ENCODE results near the gene CES4A. TPM values are rescaled to one million over a fixed set of nuclear protein-coding genes. Genes with fewer than 3 reads are reported as not detected.

CES4A gene
- total RNA-seq, 1 experiment from 2014 or later: 0.61 TPM

GRCh38 chr16:67011274-67011673 is 22.9 kb downstream of the CES4A start:
- H3K27ac Mint-ChIP-seq: no peak overlapping the region
- peaks cover 65% of the 10 kb centered on the region for H3K27me3 Mint-ChIP-seq (ENCODE audit: low read depth)
- ChIA-PET CTCF (interaction anchor here (1.0 to 4.1 kb wide), 4 partner anchors 21 to 187 kb away, joined by 3 to 53 read pairs (median 4); no protein-coding TSS in a partner anchor), POLR2A (no interaction called here)
- DNase-seq (ENCODE audit: low spot score) (no peak), ATAC-seq (no peak)
- no peak for TF ChIP-seq ZBTB21 (CRISPR knock-in tag; IDR thresholded peaks at IDR 0.05; ENCODE audit: borderline replicate concordance)
- TF ChIP-seq USF1 (CRISPR knock-in tag; IDR thresholded peaks at IDR 0.05): no peak
- TF ChIP-seq SMAD4 (CRISPR knock-in tag; IDR thresholded peaks at IDR 0.05): no peak
- TF ChIP-seq MYBL2 (CRISPR knock-in tag; IDR thresholded peaks at IDR 0.05): no peak
- no peak for TF ChIP-seq ZNF138 (CRISPR knock-in tag; conservative IDR thresholded peaks at IDR 0.05)
- TF ChIP-seq FOXP1 (CRISPR knock-in tag; IDR thresholded peaks at IDR 0.05; ENCODE audit: borderline replicate concordance): no peak
- TF ChIP-seq ATF2 (CRISPR knock-in tag; IDR thresholded peaks at IDR 0.05; ENCODE audit: borderline replicate concordance, low read depth): no peak
- no peak for TF ChIP-seq JAZF1 (CRISPR knock-in tag; IDR thresholded peaks at IDR 0.05)
- no peaks in the 10 kb centered on the region for H3K9me3 Mint-ChIP-seq
- H3K36me3 Mint-ChIP-seq: no peaks in the 10 kb centered on the region
- no peaks in the 10 kb centered on the region for H3K4me1 Mint-ChIP-seq
- no peak overlapping the region for H3K4me3 Mint-ChIP-seq

- Mint-ChIP-seq H3K27ac (no peak overlapping the region), H3K4me3 (peak overlapping the region; percentile 61), H3K27me3 (ENCODE audit: low read depth) (peaks cover 54% of the 10 kb centered on the region), H3K4me1 (no peaks in the 10 kb centered on the region), H3K36me3 (no peaks in the 10 kb centered on the region), H3K9me3 (no peaks in the 10 kb centered on the region)
- ChIA-PET CTCF (interaction anchor here (0.6 to 4.1 kb wide), 34 partner anchors 8 to 265 kb away, joined by 3 to 53 read pairs (median 3); partner anchors contain the start of genes B3GNT9, CES3, ELMO3 and EXOC3L1), POLR2A (interaction anchor here (1.1 kb wide), 1 partner anchor 15 kb away, joined by 3 read pairs; no protein-coding TSS in a partner anchor)
- TF ChIP-seq FOXP1 (CRISPR knock-in tag; IDR thresholded peaks at IDR 0.05; ENCODE audit: borderline replicate concordance) (peak; percentile 6; the same call in 1 of the 2 replicates), CREM (CRISPR knock-in tag; IDR thresholded peaks at IDR 0.05) (no peak)
- no peak for DNase-seq (ENCODE audit: low spot score)
- no peak for ATAC-seq
These were observed 24.9 kb downstream of the CES4A start for GRCh38 chr16:67013233-67013822.

- DNase-seq (ENCODE audit: low spot score): peak; percentile 67
These were observed 25.6 kb downstream of the CES4A start for GRCh38 chr16:67013823-67014633.

More at GRCh38 chr16:67013823-67014633, 25.6 kb downstream of the CES4A start:
- TF ChIP-seq ZNF423 (CRISPR knock-in tag; IDR thresholded peaks at IDR 0.05) (peak; percentile 64), HMGXB4 (CRISPR knock-in tag; IDR thresholded peaks at IDR 0.05) (peak; percentile 58), IRF1 (CRISPR knock-in tag; IDR thresholded peaks at IDR 0.05) (peak; percentile 68; the same call in 1 of the 2 replicates), CBFB (CRISPR knock-in tag; IDR thresholded peaks at IDR 0.05; ENCODE audit: low read depth) (peak; percentile 50; the same call in 1 of the 2 replicates), E2F5 (CRISPR knock-in tag; IDR thresholded peaks at IDR 0.05) (peak; percentile 55; the same call in 1 of the 2 replicates), ZNF425 (CRISPR knock-in tag; conservative IDR thresholded peaks at IDR 0.05) (no peak)
- ATAC-seq: peak; percentile 21
- Mint-ChIP-seq H3K4me1 (no peaks in the 10 kb centered on the region), H3K9me3 (no peaks in the 10 kb centered on the region), H3K4me3 (peak overlapping the region; percentile 72), H3K27ac (no peak overlapping the region), H3K27me3 (ENCODE audit: low read depth) (peaks cover 48% of the 10 kb centered on the region), H3K36me3 (no peaks in the 10 kb centered on the region)
- ChIA-PET CTCF (interaction anchor here (0.7 to 4.1 kb wide), 27 partner anchors 8 to 184 kb away, joined by 3 to 53 read pairs (median 4); partner anchors contain the start of genes B3GNT9, CES3, ELMO3 and NOL3), POLR2A (interaction anchor here (1.1 kb wide), 1 partner anchor 16 kb away, joined by 3 read pairs; no protein-coding TSS in a partner anchor)

Measured in WTC11 (cell line).